Body of pancreas (tissue), 4 donors: ENCODE measurements around the gene NOX1. TPM values are rescaled to one million over a fixed set of nuclear protein-coding genes. Genes with fewer than 3 reads are reported as not detected.

Source experiments
- ATAC-seq: fragments of 150-250 bp; one replicate; pipeline ENCODE4 v1.9.1; 2016
- DNase-seq, 4 donors: peaks; one replicate each; pipeline ENCODE4 v3.0.0-alpha.2; 2019
- H3K27ac ChIP-seq, 4 donors: fragments of 200-600 bp; sonication (generic); 1 replicate in 3 of 4; 2 replicates in 1 of 4; pipeline versions ENCODE4 v1.5.1 to v1.6.1; 2016 to 2019; ENCODE audit warnings: mild to moderate bottlenecking in 1 of 4, mixed read lengths in 1 of 4, moderate library complexity in 1 of 4
- H3K27me3 ChIP-seq, 2 donors: fragments of 200-600 bp; sonication (generic); one replicate each; pipeline ENCODE4 v1.6.0; 2016; ENCODE audit warnings: mild to moderate bottlenecking in 1 of 2
- H3K36me3 ChIP-seq, 2 donors: fragments of 200-600 bp; sonication (generic); replicated peaks in 1 of 2; 2 replicates each; pipeline ENCODE4 v1.5.1; 2016; ENCODE audit warnings: low read depth in 2 of 2; ENCODE audit not compliant: insufficient read depth in 1 of 2
- H3K4me1 ChIP-seq: fragments of 200-600 bp; sonication (generic); one replicate; pipeline ENCODE4 v1.6.0; 2016
- H3K4me3 ChIP-seq, 2 donors: fragments of 200-600 bp; sonication (generic); 1 replicate in 1 of 2; 2 replicates in 1 of 2; pipeline ENCODE4 v1.5.1; 2016 to 2019
- H3K9me3 ChIP-seq, 3 donors: fragments of 200-600 bp; sonication (generic); 1 replicate in 2 of 3; 2 replicates in 1 of 3; pipeline ENCODE4 v1.5.1; 2016
- POLR2A ChIP-seq, 3 donors: fragments of 450-650 bp; IDR thresholded peaks; one replicate each; pipeline ENCODE4 v1.6.1; 2016; ENCODE audit warnings: antibody characterized with exemption in 3 of 3, mild to moderate bottlenecking in 2 of 3
- WGBS, 2 donors: methylation state at CpG; one replicate each; pipeline ENCODE4 v1.1.5; 2017; 5-methylcytosine and 5-hydroxymethylcytosine counted together
- intact Hi-C: fragments of 100-400 bp; cut with DNase I; formaldehyde crosslinking; loops from one replicate; pipeline ENCODE4 v1.15.1; 2023
- total RNA-seq, 2 donors: library from RNA; depleted of rRNA; stranded (reverse); fragments of >200 nt; gene quantifications; one replicate each; pipeline ENCODE4 v1.1.0, GENCODE V29; 2016
- TF ChIP-seq, protein P1 (sequence below), 7 experiments: fragments of 450-650 bp in 4 of 7; fragments of 200-600 bp in 3 of 7; sonication (generic) in 3 of 7; IDR thresholded peaks; one replicate each; pipeline ENCODE4 v1.5.1; 2016 to 2019; ENCODE audit warnings: antibody characterized with exemption in 7 of 7

Gene NOX1
- total RNA-seq, 2 donors from 2014 or later, result not detected

DNA sequence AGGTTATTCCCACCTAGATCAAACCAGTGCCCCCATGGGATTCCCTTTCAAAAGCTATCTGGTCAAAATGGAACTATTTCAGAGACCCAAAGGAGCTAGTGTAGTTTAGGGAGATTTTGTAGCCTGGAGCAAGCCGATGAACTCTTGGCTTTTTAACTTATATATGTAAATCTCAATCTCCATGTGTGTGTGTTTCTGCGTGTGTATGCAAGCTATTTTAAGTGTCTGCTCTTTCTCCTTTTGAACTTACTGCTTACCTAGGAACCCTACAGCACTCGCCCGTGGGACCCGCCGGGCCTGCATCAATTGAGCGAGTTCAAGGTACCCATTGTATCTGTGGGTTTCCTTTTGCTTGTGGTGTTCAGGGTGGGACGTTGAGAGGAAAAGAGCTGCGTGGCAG lies 43.6 kb downstream of the NOX1 start:
- WGBS, 2 donors, result 97 to 100% methylated on average over 7 to 8 of the region's 9 CpGs
- no peak for TF ChIP-seq POLR2A (IDR thresholded peaks at IDR 0.05)
- TF ChIP-seq, protein P1, sequence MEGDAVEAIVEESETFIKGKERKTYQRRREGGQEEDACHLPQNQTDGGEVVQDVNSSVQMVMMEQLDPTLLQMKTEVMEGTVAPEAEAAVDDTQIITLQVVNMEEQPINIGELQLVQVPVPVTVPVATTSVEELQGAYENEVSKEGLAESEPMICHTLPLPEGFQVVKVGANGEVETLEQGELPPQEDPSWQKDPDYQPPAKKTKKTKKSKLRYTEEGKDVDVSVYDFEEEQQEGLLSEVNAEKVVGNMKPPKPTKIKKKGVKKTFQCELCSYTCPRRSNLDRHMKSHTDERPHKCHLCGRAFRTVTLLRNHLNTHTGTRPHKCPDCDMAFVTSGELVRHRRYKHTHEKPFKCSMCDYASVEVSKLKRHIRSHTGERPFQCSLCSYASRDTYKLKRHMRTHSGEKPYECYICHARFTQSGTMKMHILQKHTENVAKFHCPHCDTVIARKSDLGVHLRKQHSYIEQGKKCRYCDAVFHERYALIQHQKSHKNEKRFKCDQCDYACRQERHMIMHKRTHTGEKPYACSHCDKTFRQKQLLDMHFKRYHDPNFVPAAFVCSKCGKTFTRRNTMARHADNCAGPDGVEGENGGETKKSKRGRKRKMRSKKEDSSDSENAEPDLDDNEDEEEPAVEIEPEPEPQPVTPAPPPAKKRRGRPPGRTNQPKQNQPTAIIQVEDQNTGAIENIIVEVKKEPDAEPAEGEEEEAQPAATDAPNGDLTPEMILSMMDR (IDR thresholded peaks at IDR 0.05), result no peak

DNA sequence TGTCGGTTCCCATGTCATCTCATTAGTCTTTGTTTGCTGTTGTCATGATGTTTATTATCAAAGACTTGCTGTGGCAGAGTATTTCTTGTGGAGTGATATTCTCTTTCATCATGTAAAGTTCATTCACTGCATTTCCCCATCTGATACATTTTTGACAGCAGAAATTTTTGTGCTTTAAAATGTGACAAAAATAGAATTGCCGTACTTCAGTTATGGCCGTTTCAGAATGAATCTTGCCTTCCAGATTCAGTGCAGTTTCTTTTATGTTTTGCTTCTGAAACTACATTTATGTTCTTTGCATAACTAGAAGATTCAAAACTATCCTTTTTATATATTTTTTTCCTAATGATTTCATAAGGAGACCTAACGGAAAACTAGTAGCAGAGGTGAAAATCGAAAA lies 44.0 kb downstream of the NOX1 start:
- no peak for TF ChIP-seq POLR2A (IDR thresholded peaks at IDR 0.05)
- TF ChIP-seq, protein P1 (IDR thresholded peaks at IDR 0.05), result no peak
- H3K27ac ChIP-seq, result no peak overlapping the region
- no peaks in the 10 kb centered on the region for H3K9me3 ChIP-seq
- no peak for ATAC-seq
- H3K27me3 ChIP-seq, result no peaks in the 10 kb centered on the region
- WGBS, 2 donors, result 84 to 92% methylated on average over 5 of the region's 5 CpGs
- no peak for DNase-seq
- H3K4me3 ChIP-seq, result no peak overlapping the region
- H3K4me1 ChIP-seq, result peaks cover 13% of the 10 kb centered on the region
- H3K36me3 ChIP-seq, result peaks cover 0 to 2% of the 10 kb centered on the region in 2 donors
- intact Hi-C loops, result no loop called here

More for the DNA sequence above, 43.6 kb downstream of the NOX1 start:
- H3K27ac ChIP-seq, result no peak overlapping the region
- no peaks in the 10 kb centered on the region for H3K9me3 ChIP-seq
- peaks cover 13% of the 10 kb centered on the region for H3K4me1 ChIP-seq
- DNase-seq (no peak), ATAC-seq (no peak)
- H3K36me3 ChIP-seq, result peaks cover 0 to 2% of the 10 kb centered on the region in 2 donors
- H3K4me3 ChIP-seq, result no peak overlapping the region
- intact Hi-C loops, result no loop called here
- no peaks in the 10 kb centered on the region for H3K27me3 ChIP-seq

DNA sequence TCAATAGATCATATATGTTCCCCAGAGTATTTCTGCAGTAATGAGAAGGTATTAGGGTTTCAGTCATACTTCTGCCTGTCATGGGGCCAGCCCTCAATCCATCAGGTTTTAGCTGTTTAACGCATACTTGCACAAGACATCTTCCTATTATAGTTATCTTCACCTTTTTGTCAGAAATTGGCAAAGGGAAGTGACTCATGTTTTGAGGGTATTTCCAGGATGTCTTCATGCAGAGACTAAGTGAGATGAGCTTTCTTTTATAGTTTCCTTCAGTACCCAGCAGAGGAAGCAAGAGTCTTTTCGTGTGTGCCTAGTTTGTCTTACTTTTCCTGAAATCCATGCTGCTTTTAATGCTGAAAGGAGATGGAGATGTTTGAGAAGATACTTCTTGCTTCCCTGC lies 44.4 kb downstream of the NOX1 start:
- ATAC-seq (no peak), DNase-seq (no peak)
- Histone ChIP-seq H3K36me3 (peaks cover 0 to 2% of the 10 kb centered on the region in 2 donors), H3K4me1 (peaks cover 13% of the 10 kb centered on the region), H3K4me3 (no peak overlapping the region), H3K27ac (no peak overlapping the region), H3K27me3 (no peaks in the 10 kb centered on the region), H3K9me3 (no peaks in the 10 kb centered on the region)
- intact Hi-C loops, result no loop called here
- WGBS, 2 donors, result 71 to 89% methylated on average over 2 of the region's 2 CpGs
- TF ChIP-seq POLR2A (IDR thresholded peaks at IDR 0.05), result no peak
- TF ChIP-seq, protein P1 (IDR thresholded peaks at IDR 0.05), result no peak

- Histone ChIP-seq H3K27me3 (no peaks in the 10 kb centered on the region), H3K36me3 (no peaks in the 10 kb centered on the region), H3K4me1 (no peaks in the 10 kb centered on the region), H3K27ac (peak within 1 kb of the TSS in 2 of 4 donors; percentile 81 to 82), H3K9me3 (no peaks in the 10 kb centered on the region), H3K4me3 (peak within 1 kb of the TSS; percentile 39 to 48)
- WGBS, 2 donors, result 0% methylated on average over 14 to 47 of the region's 49 CpGs
- ATAC-seq (peak; percentile 98), DNase-seq (peak; percentile 73 to 84 (median 78))
- peak in 2 of 3 donors; percentile 37 to 47 for TF ChIP-seq POLR2A (IDR thresholded peaks at IDR 0.05)
- TF ChIP-seq, protein P1 (IDR thresholded peaks at IDR 0.05), result peak in 4 of 7 experiments; percentile 24 to 37 (median 34)
- intact Hi-C loops, result no loop called here
Measured at GRCh38 chrX:100819837-100820666, 54.1 kb downstream of the NOX1 start, which contains the start of gene CSTF2. CSTF2 (plus strand) TSS chrX:100820391; CDS start chrX:100820417, 26 bp downstream.
